Hair follicular keratinocyte (primary cell): ENCODE results near the gene ILDR1. TPM values are rescaled to one million over a fixed set of nuclear protein-coding genes. Genes with fewer than 3 reads are reported as not detected.

Source experiments
- total RNA-seq: library from RNA; depleted of rRNA; stranded (reverse); fragments of >200 nt; gene quantifications from 2 replicates; pipeline ENCODE4 v1.2.3, GENCODE V29; 2015

Gene ILDR1
- total RNA-seq: 0.42 and 0.55 TPM in 2 replicates

GRCh38 chr3:122021811-122022401 is at the start of gene ILDR1:
Gene ILDR1 (minus strand): TSS chr3:122022247. CDS start chr3:122022077, 170 bp downstream.

GRCh38 chr3:122055215-122055614 is 33.2 kb upstream of the ILDR1 start, which contains the start of gene CD86:
Gene CD86 (plus strand): TSS chr3:122055362. CDS start chr3:122055490, 128 bp downstream.

Other genes with a start within 250 kb of the ILDR1 start
- 15.7 and 16.7 TPM in 2 replicates for gene IQCB1, start 187.2 kb downstream of the ILDR1 start, total RNA-seq
- 0.62 and 2.5 TPM in 2 replicates for gene EAF2, start 187.0 kb downstream of the ILDR1 start, total RNA-seq
- gene SLC15A2, start 127.8 kb downstream of the ILDR1 start, total RNA-seq: 0.99 and 2.2 TPM in 2 replicates
- 0.16 TPM in 1 of 2 replicates, not detected in the other for gene CD86, start 33.1 kb upstream of the ILDR1 start, total RNA-seq
- gene CASR, start 161.4 kb upstream of the ILDR1 start, total RNA-seq: not detected in 2 replicates